Panc1 (cell line): ENCODE data around the gene DAPK1. TPM values are rescaled to one million over a fixed set of nuclear protein-coding genes. Genes with fewer than 3 reads are reported as not detected.

Experiments used
- ATAC-seq: fragments of 200-7000 bp; cut with Tn5 transposase; 2 replicates; pipeline ENCODE4 v1.9.1; 2020; ENCODE audit warnings: mild to moderate bottlenecking, moderate library complexity
- BruUV-seq: library from RNA; stranded (reverse); fragments of 400-500 nt; replicated peaks from 2 replicates; lab custom pipeline; 2021; lab: Mats Ljungman, UMichigan
- CTCF ChIA-PET: fragments of 300-600 bp; sonication (Branson Sonifier 250); formaldehyde crosslinking; loops from one replicate; lab custom pipeline; 2022; ENCODE audit warnings: antibody characterized with exemption; lab: Charles Lee
- POLR2A ChIA-PET: fragments of 300-600 bp; sonication (Branson Sonifier 250); formaldehyde crosslinking; loops from one replicate; lab custom pipeline; 2022; ENCODE audit warnings: antibody characterized with exemption; lab: Charles Lee
- DNase-seq: peaks from one replicate; pipeline ENCODE4 v3.0.0-alpha.2; 2010; ENCODE audit warnings: low read depth, low spot score
- H3K27ac ChIP-seq: 2 replicates; pipeline ENCODE4 v1.5.1; 2011; ENCODE audit warnings: mild to moderate bottlenecking, low read length, inconsistent platforms
- H3K27me3 ChIP-seq: fragments of 200-500 bp; sonication (Bioruptor generic); 2 replicates; pipeline ENCODE4 v1.6.0; 2014; ENCODE audit warnings: low read length, inconsistent platforms; ENCODE audit not compliant: control insufficient read depth, insufficient read depth
- H3K36me3 ChIP-seq: fragments of 200-500 bp; sonication (Bioruptor generic); 2 replicates; pipeline ENCODE4 v1.5.1; 2014; ENCODE audit warnings: inconsistent platforms, mild to moderate bottlenecking, low read length, moderate library complexity; ENCODE audit not compliant: control insufficient read depth, insufficient read depth
- H3K4me1 ChIP-seq: 2 replicates; pipeline ENCODE4 v1.5.1; 2011; ENCODE audit warnings: inconsistent platforms, mild to moderate bottlenecking, low read length, moderate library complexity; ENCODE audit not compliant: control insufficient read depth, insufficient read depth
- H3K4me3 ChIP-seq, 2 experiments: 2 replicates each; pipeline ENCODE4 v1.5.1; 2011 to 2012; ENCODE audit warnings: low read depth in 2 of 2, low read length in 2 of 2, mild to moderate bottlenecking in 2 of 2, inconsistent platforms in 1 of 2, moderate library complexity in 1 of 2
- H3K9me3 ChIP-seq: fragments of 200-500 bp; sonication (Bioruptor generic); 2 replicates; pipeline ENCODE4 v1.5.1; 2014; ENCODE audit warnings: low read depth, mild to moderate bottlenecking, inconsistent platforms, low read length, moderate library complexity; ENCODE audit not compliant: control insufficient read depth, insufficient read depth
- POLR2AphosphoS5 ChIP-seq: IDR thresholded peaks from 2 replicates; pipeline ENCODE4 v1.6.1; 2012; ENCODE audit warnings: mild to moderate bottlenecking, low read depth, low read length, moderate library complexity
- SIN3A ChIP-seq: IDR thresholded peaks from 2 replicates; pipeline ENCODE4 v1.6.1; 2012; ENCODE audit warnings: low read depth, mild to moderate bottlenecking, low read length, moderate library complexity, borderline replicate concordance; ENCODE audit not compliant: insufficient read depth
- TCF7L2 ChIP-seq: IDR thresholded peaks from 2 replicates; pipeline ENCODE4 v1.6.1; 2011; ENCODE audit warnings: mild to moderate bottlenecking, low read depth, low read length, inconsistent platforms
- in situ Hi-C: cut with HindIII; loops from 2 replicates; pipeline ENCODE4 v1.10.0; 2016; ENCODE audit warnings: low sequenced_read_pairs, low pct_unique_long_range_greater_than_20kb
- intact Hi-C: fragments of 100-400 bp; cut with micrococcal nuclease; formaldehyde crosslinking; loops from one replicate; pipeline ENCODE4 v1.10.0; 2022; ENCODE audit not compliant: unreplicated experiment
- total RNA-seq: library from RNA; stranded (reverse); gene quantifications from one replicate; pipeline ENCODE4 v1.2.1, GENCODE V29; 2021; ENCODE audit not compliant: unreplicated experiment
- TF ChIP-seq, protein P1 (sequence below), 2 experiments: IDR thresholded peaks; 2 replicates each; pipeline ENCODE4 v1.6.1; 2011 to 2012; ENCODE audit warnings: low read depth in 2 of 2, control low read depth in 1 of 2, low read length in 1 of 2, mild to moderate bottlenecking in 1 of 2, moderate library complexity in 1 of 2; ENCODE audit not compliant: insufficient read depth in 1 of 2
- TF ChIP-seq, protein P2 (sequence below): fragments of 450-650 bp; IDR thresholded peaks from 2 replicates; pipeline ENCODE4 v1.5.1; 2017; ENCODE audit warnings: mild to moderate bottlenecking

The DAPK1 gene
- total RNA-seq, 1 experiment from 2014 or later: 0.87 TPM

DNA sequence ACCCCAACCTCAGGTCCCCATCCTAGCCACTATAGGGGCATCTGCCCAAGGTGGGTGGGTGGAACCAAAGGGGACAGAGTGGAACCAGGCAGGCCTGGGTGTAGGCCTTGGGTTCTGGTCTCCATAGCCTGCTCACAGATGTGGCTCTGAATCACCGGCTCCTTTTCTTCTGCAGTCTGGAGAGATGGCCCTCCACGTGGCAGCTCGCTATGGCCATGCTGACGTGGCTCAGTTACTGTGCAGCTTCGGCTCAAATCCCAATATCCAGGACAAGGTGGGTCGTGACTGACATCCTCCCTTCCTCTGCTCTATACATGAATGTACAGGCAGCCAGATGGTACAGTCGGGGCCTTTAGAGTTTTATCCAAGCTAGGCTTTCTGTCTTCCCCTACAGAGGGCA, 150.9 kb downstream of the DAPK1 start:
- in situ Hi-C loops (no loop called here), intact Hi-C loops (no loop called here)
- ChIA-PET CTCF (no interaction called here), POLR2A (no interaction called here)
- Histone ChIP-seq H3K4me1 (no peaks in the 10 kb centered on the region), H3K27me3 (no peaks in the 10 kb centered on the region), H3K27ac (no peak overlapping the region), H3K36me3 (no peaks in the 10 kb centered on the region), H3K9me3 (no peaks in the 10 kb centered on the region), H3K4me3 (no peak overlapping the region)
- DNase-seq (no peak), ATAC-seq (no peak)
- TF ChIP-seq, protein P1, sequence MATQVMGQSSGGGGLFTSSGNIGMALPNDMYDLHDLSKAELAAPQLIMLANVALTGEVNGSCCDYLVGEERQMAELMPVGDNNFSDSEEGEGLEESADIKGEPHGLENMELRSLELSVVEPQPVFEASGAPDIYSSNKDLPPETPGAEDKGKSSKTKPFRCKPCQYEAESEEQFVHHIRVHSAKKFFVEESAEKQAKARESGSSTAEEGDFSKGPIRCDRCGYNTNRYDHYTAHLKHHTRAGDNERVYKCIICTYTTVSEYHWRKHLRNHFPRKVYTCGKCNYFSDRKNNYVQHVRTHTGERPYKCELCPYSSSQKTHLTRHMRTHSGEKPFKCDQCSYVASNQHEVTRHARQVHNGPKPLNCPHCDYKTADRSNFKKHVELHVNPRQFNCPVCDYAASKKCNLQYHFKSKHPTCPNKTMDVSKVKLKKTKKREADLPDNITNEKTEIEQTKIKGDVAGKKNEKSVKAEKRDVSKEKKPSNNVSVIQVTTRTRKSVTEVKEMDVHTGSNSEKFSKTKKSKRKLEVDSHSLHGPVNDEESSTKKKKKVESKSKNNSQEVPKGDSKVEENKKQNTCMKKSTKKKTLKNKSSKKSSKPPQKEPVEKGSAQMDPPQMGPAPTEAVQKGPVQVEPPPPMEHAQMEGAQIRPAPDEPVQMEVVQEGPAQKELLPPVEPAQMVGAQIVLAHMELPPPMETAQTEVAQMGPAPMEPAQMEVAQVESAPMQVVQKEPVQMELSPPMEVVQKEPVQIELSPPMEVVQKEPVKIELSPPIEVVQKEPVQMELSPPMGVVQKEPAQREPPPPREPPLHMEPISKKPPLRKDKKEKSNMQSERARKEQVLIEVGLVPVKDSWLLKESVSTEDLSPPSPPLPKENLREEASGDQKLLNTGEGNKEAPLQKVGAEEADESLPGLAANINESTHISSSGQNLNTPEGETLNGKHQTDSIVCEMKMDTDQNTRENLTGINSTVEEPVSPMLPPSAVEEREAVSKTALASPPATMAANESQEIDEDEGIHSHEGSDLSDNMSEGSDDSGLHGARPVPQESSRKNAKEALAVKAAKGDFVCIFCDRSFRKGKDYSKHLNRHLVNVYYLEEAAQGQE (IDR thresholded peaks at IDR 0.05; ENCODE audit: insufficient read depth in 1 of 2, low read depth in 2 of 2, low read length in 1 of 2): no peak
- TF ChIP-seq, protein P2, sequence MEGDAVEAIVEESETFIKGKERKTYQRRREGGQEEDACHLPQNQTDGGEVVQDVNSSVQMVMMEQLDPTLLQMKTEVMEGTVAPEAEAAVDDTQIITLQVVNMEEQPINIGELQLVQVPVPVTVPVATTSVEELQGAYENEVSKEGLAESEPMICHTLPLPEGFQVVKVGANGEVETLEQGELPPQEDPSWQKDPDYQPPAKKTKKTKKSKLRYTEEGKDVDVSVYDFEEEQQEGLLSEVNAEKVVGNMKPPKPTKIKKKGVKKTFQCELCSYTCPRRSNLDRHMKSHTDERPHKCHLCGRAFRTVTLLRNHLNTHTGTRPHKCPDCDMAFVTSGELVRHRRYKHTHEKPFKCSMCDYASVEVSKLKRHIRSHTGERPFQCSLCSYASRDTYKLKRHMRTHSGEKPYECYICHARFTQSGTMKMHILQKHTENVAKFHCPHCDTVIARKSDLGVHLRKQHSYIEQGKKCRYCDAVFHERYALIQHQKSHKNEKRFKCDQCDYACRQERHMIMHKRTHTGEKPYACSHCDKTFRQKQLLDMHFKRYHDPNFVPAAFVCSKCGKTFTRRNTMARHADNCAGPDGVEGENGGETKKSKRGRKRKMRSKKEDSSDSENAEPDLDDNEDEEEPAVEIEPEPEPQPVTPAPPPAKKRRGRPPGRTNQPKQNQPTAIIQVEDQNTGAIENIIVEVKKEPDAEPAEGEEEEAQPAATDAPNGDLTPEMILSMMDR: no peak
- TF ChIP-seq TCF7L2: no peak
- no peak for TF ChIP-seq SIN3A
- no peak for TF ChIP-seq POLR2AphosphoS5
- BruUV-seq: no TSS peak

GRCh38 chr9:87650611-87651295, 153.1 kb downstream of the DAPK1 start:
- in situ Hi-C loops: no loop called here
- Histone ChIP-seq H3K27ac (no peak overlapping the region), H3K27me3 (no peaks in the 10 kb centered on the region), H3K9me3 (no peaks in the 10 kb centered on the region), H3K4me3 (no peak overlapping the region), H3K4me1 (no peaks in the 10 kb centered on the region), H3K36me3 (no peaks in the 10 kb centered on the region)
- CTCF ChIA-PET: no interaction called here
- intact Hi-C loops: no loop called here
- DNase-seq: no peak
- TF ChIP-seq, protein P1 (IDR thresholded peaks at IDR 0.05; ENCODE audit: insufficient read depth in 1 of 2, low read depth in 2 of 2, low read length in 1 of 2): no peak
- TF ChIP-seq TCF7L2 (no peak), SIN3A (no peak)
- TF ChIP-seq, protein P2: no peak
- no peak for ATAC-seq
- POLR2A ChIA-PET: no interaction called here
- no TSS peak for BruUV-seq
